ENCODE measurements around the gene OR2J3.

The OR2J3 gene

DNA sequence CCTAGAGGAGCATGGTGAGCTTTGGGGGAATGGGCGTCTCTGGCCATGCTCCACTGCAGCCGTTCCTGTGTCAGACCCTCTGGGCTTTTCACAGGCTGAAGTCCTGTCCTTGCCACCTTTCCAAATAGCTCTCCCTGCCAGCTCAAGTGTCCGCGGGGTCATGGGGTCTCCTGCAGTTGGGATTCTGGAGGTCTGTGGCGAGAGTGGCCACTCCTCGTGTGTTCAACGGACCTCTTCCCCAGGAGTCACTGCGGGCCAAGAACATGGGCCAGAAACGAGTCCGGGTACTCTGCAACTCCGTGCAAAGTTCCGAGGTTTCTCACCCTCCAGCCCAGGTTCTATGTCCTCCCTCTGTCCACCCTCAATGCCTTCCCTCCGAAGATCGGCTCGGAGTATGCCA, 25.4 kb upstream of the OR2J3 start:
- Histone ChIP-seq H3K36me3 (replicated peaks; ENCODE audit: low read depth, low read length) (no peaks in the 10 kb centered on the region), H4K20me1 (ENCODE audit: insufficient read depth, low read length) (no peaks in the 10 kb centered on the region), H3K4me1 (ENCODE audit: low read length) (no peaks in the 10 kb centered on the region), H3K9me3 (ENCODE audit: insufficient read depth, low read length) (no peaks in the 10 kb centered on the region), H3K4me3 (ENCODE audit: low read length) (no peak overlapping the region), H3K79me2 (ENCODE audit: low read length) (no peaks in the 10 kb centered on the region), H3K9ac (ENCODE audit: low read length) (no peak overlapping the region), H3K27ac (ENCODE audit: low read length) (no peak overlapping the region), H2AFZ (ENCODE audit: low read depth, low read length) (no peak overlapping the region), H3K27me3 (ENCODE audit: low read depth, low read length) (no peaks in the 10 kb centered on the region), H3K4me2 (ENCODE audit: low read length) (no peak overlapping the region)
- TF ChIP-seq, protein P1, sequence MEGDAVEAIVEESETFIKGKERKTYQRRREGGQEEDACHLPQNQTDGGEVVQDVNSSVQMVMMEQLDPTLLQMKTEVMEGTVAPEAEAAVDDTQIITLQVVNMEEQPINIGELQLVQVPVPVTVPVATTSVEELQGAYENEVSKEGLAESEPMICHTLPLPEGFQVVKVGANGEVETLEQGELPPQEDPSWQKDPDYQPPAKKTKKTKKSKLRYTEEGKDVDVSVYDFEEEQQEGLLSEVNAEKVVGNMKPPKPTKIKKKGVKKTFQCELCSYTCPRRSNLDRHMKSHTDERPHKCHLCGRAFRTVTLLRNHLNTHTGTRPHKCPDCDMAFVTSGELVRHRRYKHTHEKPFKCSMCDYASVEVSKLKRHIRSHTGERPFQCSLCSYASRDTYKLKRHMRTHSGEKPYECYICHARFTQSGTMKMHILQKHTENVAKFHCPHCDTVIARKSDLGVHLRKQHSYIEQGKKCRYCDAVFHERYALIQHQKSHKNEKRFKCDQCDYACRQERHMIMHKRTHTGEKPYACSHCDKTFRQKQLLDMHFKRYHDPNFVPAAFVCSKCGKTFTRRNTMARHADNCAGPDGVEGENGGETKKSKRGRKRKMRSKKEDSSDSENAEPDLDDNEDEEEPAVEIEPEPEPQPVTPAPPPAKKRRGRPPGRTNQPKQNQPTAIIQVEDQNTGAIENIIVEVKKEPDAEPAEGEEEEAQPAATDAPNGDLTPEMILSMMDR (IDR thresholded peaks at IDR 0.05; ENCODE audit: low read depth, low read length), result no peak
- no peak for TF ChIP-seq EZH2phosphoT487 (IDR thresholded peaks at IDR 0.05; ENCODE audit: low read depth)

GRCh38 chr6:29087213-29087612, 20.6 kb upstream of the OR2J3 start, which contains the start of gene OR2B3:
TSS of gene OR2B3 (minus strand) at chr6:29087313. CDS start at chr6:29087248, 65 bp downstream.
- H2AFZ ChIP-seq (ENCODE audit: low read depth, low read length), result no peak within 1 kb of the TSS
- H3K4me1 ChIP-seq (ENCODE audit: low read length), result no peaks in the 10 kb centered on the region
- H3K4me3 ChIP-seq (ENCODE audit: low read length), result no peak within 1 kb of the TSS
- H3K27me3 ChIP-seq (ENCODE audit: low read depth, low read length), result no peaks in the 10 kb centered on the region
- no peaks in the 10 kb centered on the region for H4K20me1 ChIP-seq (ENCODE audit: insufficient read depth, low read length)
- H3K9me3 ChIP-seq (ENCODE audit: insufficient read depth, low read length), result no peaks in the 10 kb centered on the region
- H3K79me2 ChIP-seq (ENCODE audit: low read length), result no peaks in the 10 kb centered on the region
- no peak within 1 kb of the TSS for H3K9ac ChIP-seq (ENCODE audit: low read length)
- H3K27ac ChIP-seq (ENCODE audit: low read length), result no peak within 1 kb of the TSS
- TF ChIP-seq, protein P1 (IDR thresholded peaks at IDR 0.05; ENCODE audit: low read depth, low read length), result no peak
- TF ChIP-seq EZH2phosphoT487 (IDR thresholded peaks at IDR 0.05; ENCODE audit: low read depth), result no peak
- H3K36me3 ChIP-seq (replicated peaks; ENCODE audit: low read depth, low read length), result no peaks in the 10 kb centered on the region
- H3K4me2 ChIP-seq (ENCODE audit: low read length), result no peak within 1 kb of the TSS

DNA sequence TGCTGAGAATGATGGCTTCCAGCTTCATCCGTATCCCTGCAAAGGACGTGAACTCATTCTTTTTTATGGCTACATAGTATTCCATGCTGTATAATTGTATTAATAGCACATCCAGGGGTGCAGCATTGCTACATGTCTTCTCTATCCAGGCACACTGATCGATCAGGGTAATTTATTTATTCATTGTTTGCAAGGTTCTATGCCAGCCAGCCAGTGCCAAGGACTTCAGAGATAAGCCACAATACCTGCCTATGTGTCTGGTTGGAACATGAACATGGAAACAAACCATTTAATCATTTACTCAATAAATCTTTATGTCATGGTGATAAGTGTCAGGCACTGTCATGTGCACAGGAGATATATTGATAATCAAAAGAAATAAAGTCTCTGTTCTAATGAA, 14.9 kb upstream of the OR2J3 start:
- Histone ChIP-seq H3K27ac (ENCODE audit: low read length) (no peak overlapping the region), H3K9ac (ENCODE audit: low read length) (no peak overlapping the region)
- TF ChIP-seq, protein P1 (IDR thresholded peaks at IDR 0.05; ENCODE audit: low read depth, low read length), result no peak
- TF ChIP-seq EZH2phosphoT487 (IDR thresholded peaks at IDR 0.05; ENCODE audit: low read depth), result no peak

DNA sequence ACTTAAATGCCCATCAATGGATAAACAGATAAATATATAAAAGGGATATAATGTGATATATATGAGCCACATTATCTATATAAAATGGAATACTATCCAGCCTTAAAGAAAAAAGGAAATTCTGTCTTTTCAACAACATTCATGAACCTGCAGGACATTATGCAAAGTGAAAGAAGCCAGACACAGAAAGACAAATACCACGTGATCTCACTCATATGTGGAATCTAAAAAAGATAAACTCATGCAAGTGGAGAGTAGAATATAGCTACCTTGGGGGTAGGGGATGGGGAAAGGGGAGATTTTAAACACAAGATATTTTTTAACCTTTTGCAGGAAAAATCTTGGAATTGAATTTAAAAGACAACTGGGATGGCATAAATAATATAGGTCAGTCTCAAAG, 10.1 kb upstream of the OR2J3 start:
- no peak overlapping the region for H2AFZ ChIP-seq (ENCODE audit: low read depth, low read length)
- H3K36me3 ChIP-seq (replicated peaks; ENCODE audit: low read depth, low read length), result no peaks in the 10 kb centered on the region
- no peaks in the 10 kb centered on the region for H3K4me1 ChIP-seq (ENCODE audit: low read length)
- no peak overlapping the region for H3K9ac ChIP-seq (ENCODE audit: low read length)
- no peak overlapping the region for H3K4me2 ChIP-seq (ENCODE audit: low read length)
- no peaks in the 10 kb centered on the region for H3K27me3 ChIP-seq (ENCODE audit: low read depth, low read length)
- no peaks in the 10 kb centered on the region for H4K20me1 ChIP-seq (ENCODE audit: insufficient read depth, low read length)
- no peak for TF ChIP-seq EZH2phosphoT487 (IDR thresholded peaks at IDR 0.05; ENCODE audit: low read depth)
- TF ChIP-seq, protein P1 (IDR thresholded peaks at IDR 0.05; ENCODE audit: low read depth, low read length), result no peak
- H3K79me2 ChIP-seq (ENCODE audit: low read length), result no peaks in the 10 kb centered on the region
- no peak overlapping the region for H3K4me3 ChIP-seq (ENCODE audit: low read length)
- H3K9me3 ChIP-seq (ENCODE audit: insufficient read depth, low read length), result no peaks in the 10 kb centered on the region
- H3K27ac ChIP-seq (ENCODE audit: low read length), result no peak overlapping the region

More for the DNA sequence above, 14.9 kb upstream of the OR2J3 start:
- Histone ChIP-seq H3K27me3 (ENCODE audit: low read depth, low read length) (no peaks in the 10 kb centered on the region), H3K4me3 (ENCODE audit: low read length) (no peak overlapping the region), H3K9me3 (ENCODE audit: insufficient read depth, low read length) (no peaks in the 10 kb centered on the region), H3K36me3 (replicated peaks; ENCODE audit: low read depth, low read length) (no peaks in the 10 kb centered on the region), H3K4me1 (ENCODE audit: low read length) (no peaks in the 10 kb centered on the region), H3K4me2 (ENCODE audit: low read length) (no peak overlapping the region), H4K20me1 (ENCODE audit: insufficient read depth, low read length) (no peaks in the 10 kb centered on the region), H2AFZ (ENCODE audit: low read depth, low read length) (no peak overlapping the region), H3K79me2 (ENCODE audit: low read length) (no peaks in the 10 kb centered on the region)

Data from OCI-LY3 (cell line).